NCI-H2107 (cell line): ENCODE data around the gene MT1H.
"Not testable (repeated sequence)": the region's sequence is repeated elsewhere in the genome, so short reads cannot be mapped to it uniquely, and the experiment has no call there.

Experiments
- DNase-seq: peaks from one replicate; lab custom pipeline; 2025; lab: John Stamatoyannopoulos, UW

MT1H gene

GRCh38 chr16:56684926-56685590, 15.4 kb downstream of the MT1H start:
- DNase-seq: no peak

DNA sequence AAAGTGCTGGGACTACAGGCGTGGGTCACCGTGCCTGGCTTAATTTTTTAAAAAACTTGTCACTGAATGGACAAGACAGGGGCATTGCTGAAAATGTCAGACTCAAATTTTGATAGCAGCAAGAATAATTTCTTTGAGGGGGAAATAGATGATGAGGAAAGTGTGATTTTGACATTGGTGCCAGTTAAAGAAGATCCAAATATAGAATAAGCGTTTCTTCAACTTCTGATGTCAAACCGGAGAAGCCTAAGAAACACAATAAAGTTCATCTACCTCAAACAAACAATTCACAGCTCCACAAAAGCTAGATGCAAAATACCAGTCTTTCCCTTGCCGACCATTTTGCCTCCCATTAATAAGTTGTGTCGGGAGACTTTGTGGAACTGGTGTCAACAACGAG, 17.1 kb downstream of the MT1H start:
- DNase-seq: no peak

GRCh38 chr16:56688762-56689161, 19.1 kb downstream of the MT1H start:
- no peak for DNase-seq

GRCh38 chr16:56689171-56689570, 19.6 kb downstream of the MT1H start:
- DNase-seq: no peak

DNA sequence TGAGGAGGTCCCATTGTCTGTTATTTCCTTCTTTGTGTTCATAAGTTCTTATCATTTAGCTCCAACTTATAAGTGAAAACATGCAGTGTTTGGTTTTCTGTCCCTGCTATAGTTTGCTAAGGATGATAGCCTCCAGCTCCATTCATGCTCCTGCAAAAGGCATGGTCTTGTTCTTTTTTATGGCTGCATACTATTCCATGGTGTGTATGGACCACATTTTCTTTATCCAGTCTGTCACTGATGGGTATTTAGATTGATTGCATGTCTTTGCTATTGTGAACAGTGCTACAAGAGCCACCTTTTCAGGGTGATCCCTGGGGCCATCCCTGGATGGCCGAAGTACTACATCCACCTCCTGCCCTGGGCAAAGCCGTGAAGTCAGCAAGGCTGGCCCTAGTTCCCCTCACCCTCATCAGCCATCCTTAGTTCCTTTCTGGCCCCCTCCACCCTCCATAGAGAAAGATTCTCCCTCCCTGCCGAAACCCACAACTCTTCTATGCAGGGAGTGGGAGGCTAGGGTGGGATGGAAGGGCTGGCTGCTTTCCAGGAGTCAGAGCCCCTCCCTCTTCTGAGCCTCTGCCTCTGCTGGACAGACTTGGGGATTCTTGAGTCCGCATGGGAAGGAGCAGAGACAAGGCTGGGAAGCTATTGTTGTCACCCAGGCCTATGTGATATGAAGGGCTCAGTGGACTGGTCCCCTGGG, 21.0 kb downstream of the MT1H start:
- no peak for DNase-seq

- no peak for DNase-seq
Observed at GRCh38 chr16:56691885-56692284, 22.3 kb downstream of the MT1H start.

GRCh38 chr16:56695246-56695645, 25.6 kb downstream of the MT1H start:
- no peak for DNase-seq

- no peak for DNase-seq
Observed at GRCh38 chr16:56697456-56698155, 28.0 kb downstream of the MT1H start.

DNA sequence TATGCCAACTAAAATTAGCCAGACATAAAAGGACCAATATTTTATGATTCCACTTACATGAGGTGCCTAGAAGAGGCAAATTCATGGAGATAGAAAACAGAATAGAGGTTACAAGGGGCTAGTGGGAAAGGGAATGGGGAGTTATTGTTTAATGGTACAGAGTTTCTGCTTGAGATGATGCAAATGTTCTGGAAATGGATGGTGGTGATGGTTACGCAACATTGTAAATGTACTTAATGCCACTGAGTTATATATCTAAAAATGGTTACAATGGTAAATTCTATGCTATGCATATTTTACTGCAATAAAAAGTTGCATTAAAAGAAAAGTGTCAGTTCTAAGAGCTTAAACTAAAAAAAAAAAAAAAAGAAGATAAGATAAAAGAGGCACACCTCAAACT, 30.6 kb downstream of the MT1H start:
- no peak for DNase-seq

DNA sequence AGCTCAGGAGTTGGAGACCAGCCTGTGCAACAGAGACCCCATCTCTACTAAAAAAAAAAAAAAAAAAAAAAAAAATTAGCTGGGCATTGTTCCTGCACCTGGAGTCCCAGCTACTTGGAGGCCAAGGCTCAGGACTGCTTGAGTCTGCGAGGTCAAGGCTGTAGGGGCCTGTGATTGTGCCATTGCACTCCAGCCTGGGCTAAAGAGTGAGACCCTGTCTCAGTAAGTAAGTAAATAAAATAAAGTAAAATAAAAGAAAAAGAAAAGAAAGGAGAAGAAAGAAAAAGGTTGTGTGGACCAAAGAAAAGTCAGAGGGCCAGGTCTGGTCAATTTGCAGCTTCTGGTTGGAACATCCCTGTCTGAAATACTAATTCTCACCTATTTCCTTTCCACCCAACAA, 31.0 kb downstream of the MT1H start:
- DNase-seq: no peak

GRCh38 chr16:56701534-56701933, 31.9 kb downstream of the MT1H start:
- DNase-seq: no peak

DNA sequence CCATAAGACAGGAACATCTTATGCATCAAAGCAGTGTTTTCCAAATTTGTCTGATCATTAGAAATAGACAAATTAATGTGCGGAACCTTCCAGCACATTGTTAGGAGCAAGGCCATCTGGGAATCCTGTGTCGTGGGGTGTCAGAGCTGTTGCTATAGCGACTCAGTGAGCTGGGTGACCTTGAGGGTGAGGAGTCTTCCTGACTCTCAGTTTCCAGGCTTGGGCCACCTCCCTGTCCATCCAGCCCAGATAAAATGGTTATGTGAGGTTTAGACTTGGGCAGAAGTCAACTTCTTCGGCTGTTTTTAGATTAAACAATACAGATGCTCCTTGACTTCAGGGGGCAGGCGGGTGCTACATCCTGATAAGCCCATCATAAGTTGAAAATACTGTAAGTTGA, 33.2 kb downstream of the MT1H start:
- DNase-seq: no peak

DNA sequence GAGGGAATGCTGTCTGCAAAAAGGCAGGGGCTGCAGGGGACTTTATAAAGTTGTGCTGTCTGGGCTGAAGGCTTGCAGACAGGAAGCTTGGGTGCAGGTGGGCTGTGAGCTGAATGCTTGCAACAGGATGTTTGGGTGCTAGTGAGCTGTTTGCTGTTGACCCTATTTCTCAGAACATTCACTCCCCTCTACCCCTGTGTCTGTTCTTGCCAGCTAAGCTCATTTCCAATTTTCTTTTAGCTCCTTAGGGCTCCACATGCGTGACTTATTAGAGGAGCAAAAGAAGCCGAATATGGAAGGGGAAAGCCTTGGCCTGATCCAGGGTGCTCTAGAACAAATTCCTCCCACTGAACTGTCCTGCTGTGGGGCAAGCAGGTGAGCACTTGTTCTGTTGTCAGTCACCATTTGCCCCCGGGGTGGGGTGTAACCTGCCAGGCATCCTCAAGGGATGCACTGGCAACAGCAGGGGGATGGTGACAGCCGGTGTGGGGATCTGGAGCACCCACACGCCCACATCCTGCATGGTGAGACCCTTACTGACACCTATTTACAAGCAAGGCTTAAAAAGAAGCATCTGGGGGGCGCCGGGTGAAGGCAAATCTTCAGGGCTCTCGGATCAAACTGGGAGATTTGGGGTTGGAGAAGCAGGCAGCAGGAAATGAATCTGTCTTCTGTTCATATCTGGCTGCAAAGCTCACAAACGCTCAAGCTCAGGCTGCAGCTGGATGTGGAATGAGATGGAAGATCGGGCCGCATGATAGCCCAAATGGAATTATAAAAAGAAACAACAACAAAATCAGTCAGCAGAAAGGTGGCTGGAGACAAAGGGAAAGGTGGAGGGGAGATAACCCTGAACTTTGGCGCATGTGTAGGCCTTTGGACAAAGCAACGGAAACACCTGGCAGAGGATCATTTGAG, 39.2 kb downstream of the MT1H start:
- no peak for DNase-seq

GRCh38 chr16:56709443-56710040, 39.9 kb downstream of the MT1H start:
- DNase-seq: no peak

DNA sequence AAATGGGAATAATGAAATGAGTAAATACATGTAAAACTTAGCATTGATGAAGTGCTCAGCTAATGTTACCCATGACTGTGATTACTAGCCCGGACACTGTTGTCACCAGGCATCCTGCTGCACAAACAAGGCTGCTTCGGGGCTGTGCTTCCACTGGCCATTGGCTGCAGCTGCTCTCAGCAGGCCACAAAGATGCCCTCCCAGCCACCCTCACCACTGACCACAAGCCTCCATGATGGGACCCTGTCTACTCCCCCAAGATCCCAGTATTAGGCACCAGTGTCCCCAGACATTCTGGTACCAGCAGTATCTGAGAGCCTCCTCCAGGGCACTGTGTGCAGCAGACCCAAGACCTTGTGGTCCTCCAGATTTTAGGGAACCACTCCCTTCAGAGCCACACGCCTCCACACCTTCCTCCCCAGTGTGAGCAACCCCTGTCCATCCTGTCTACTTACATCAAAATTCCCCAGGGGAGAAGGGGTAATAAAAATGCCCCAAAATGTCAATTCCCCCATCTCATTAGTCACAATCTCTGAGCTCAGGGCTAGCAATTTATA, 40.6 kb downstream of the MT1H start:
- no peak for DNase-seq

GRCh38 chr16:56711862-56712261, 42.2 kb downstream of the MT1H start:
- DNase-seq: no peak

DNA sequence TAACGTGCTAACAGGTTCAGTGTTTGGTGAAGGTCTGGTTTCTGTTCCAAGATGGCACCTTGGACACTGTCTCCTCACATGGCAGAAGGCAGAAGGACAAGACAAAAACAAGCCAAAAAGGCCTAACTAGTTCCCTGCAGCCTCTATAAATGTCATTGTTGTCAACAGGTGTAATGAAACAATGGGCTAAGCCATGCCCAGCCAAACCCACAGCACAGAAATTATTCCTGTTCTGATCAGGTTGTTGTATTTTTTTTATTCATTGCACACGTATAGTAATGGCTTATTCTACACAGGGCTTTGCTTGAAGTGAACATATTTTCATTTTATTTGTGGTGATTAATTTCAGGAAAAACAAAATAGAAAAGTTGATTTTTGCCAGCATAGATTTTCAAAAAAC, 44.2 kb downstream of the MT1H start:
- no peak for DNase-seq

DNA sequence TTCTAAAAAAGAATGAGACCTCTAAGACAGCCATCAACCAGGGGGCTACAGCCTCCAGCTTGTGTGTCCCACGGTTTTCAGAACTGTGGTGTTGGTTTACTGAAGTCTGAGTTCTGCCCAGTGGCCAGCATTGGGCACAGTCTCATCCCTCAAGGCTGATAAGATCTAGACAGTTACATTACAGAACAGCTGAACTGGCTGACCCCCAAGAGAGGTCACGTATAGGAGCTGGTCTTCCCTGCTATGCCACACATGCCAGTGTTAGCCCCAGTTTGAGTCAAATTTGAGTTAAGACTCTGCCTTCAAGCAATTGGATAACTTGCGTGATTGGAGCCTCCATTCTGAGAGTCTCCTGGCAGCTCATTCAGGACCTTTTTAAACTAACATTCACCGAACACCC, 45.5 kb downstream of the MT1H start:
- no peak for DNase-seq

GRCh38 chr16:56716761-56717160, 47.1 kb downstream of the MT1H start:
- DNase-seq: no peak

DNA sequence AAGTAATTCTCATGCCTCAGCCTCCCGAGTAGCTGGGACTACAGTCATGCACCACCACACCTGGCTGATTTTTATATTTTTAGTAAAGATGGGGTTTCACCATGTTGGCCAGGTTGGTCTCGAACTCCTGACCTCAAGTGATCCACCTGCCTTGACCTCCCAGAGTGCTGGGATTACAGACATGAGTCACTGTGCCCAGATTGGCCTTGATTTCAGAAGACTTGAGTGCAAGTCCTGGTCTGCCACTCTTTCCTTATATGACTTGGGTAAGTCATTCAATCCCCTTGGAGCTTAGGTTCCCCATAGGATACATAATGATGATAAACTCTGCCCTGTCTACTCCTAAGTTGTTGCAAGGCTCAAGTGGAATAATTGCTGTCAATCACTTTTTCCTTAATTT, 47.9 kb downstream of the MT1H start:
- DNase-seq: not testable (repeated sequence)
